WTC11 (cell line): ENCODE results near the gene UBE2J1. TPM values are rescaled to one million over a fixed set of nuclear protein-coding genes. Genes with fewer than 3 reads are reported as not detected.

ENCODE experiments used
- ATAC-seq: fragments of 200-7000 bp; cut with Tn5 transposase; 2 replicates; pipeline ENCODE4 v1.10.0; 2021; ENCODE audit warnings: mild to moderate bottlenecking, moderate library complexity
- CTCF ChIA-PET: fragments of 300-600 bp; sonication (Branson Sonifier 250); formaldehyde crosslinking; loops from one replicate; lab custom pipeline; 2021; ENCODE audit warnings: antibody characterized with exemption; lab: Charles Lee
- POLR2A ChIA-PET: fragments of 350-600 bp; sonication (Branson Sonifier 250); formaldehyde crosslinking; loops from one replicate; lab custom pipeline; 2021; ENCODE audit warnings: antibody characterized with exemption; lab: Charles Lee
- DNase-seq: peaks from one replicate; pipeline ENCODE4 v3.0.0; 2021; ENCODE audit warnings: low spot score
- H3K27ac Mint-ChIP-seq: 2 replicates; pipeline ENCODE4 v1.8.0; 2021; ENCODE audit warnings: mixed read lengths
- H3K27me3 Mint-ChIP-seq: 2 replicates; pipeline ENCODE4 v1.8.0; 2021; ENCODE audit warnings: low read depth, mild to moderate bottlenecking, moderate library complexity, mixed read lengths
- H3K36me3 Mint-ChIP-seq: 2 replicates; pipeline ENCODE4 v1.8.0; 2021; ENCODE audit warnings: mixed read lengths
- H3K4me1 Mint-ChIP-seq: 2 replicates; pipeline ENCODE4 v1.8.0; 2022; ENCODE audit warnings: mixed read lengths
- H3K4me3 Mint-ChIP-seq: 2 replicates; pipeline ENCODE4 v1.8.0; 2021; ENCODE audit warnings: mild to moderate bottlenecking, moderate library complexity, mixed read lengths
- H3K9me3 Mint-ChIP-seq: 2 replicates; pipeline ENCODE4 v1.8.0; 2021; ENCODE audit warnings: mixed read lengths
- ARID4B ChIP-seq: sonication (generic); formaldehyde crosslinking; IDR thresholded peaks from 2 replicates; pipeline ENCODE4 v1.8.0; 2023; ENCODE audit warnings: missing genetic modification reagents, mild to moderate bottlenecking, borderline replicate concordance
- E2F1 ChIP-seq: sonication (generic); formaldehyde crosslinking; IDR thresholded peaks from 2 replicates; pipeline ENCODE4 v1.8.0; 2022; ENCODE audit warnings: mild to moderate bottlenecking, missing genetic modification reagents
- ELF4 ChIP-seq: sonication (generic); formaldehyde crosslinking; IDR thresholded peaks from 2 replicates; pipeline ENCODE4 v1.8.1; 2022; ENCODE audit warnings: low read depth, mild to moderate bottlenecking, moderate library complexity, missing genetic modification reagents
- ERG ChIP-seq: fragments of 250-450 bp; sonication (Bioruptor Pico); IDR thresholded peaks from 2 replicates; pipeline ENCODE4 v1.8.0; 2021; ENCODE audit warnings: mild to moderate bottlenecking
- FOXK1 ChIP-seq: sonication (generic); formaldehyde crosslinking; IDR thresholded peaks from 2 replicates; pipeline ENCODE4 v1.8.0; 2022; ENCODE audit warnings: mild to moderate bottlenecking, moderate library complexity, missing genetic modification reagents
- FOXP1 ChIP-seq: sonication (generic); formaldehyde crosslinking; IDR thresholded peaks from 2 replicates; pipeline ENCODE4 v1.8.0; 2022; ENCODE audit warnings: missing genetic modification reagents, mild to moderate bottlenecking, moderate library complexity, borderline replicate concordance
- HMGXB4 ChIP-seq: sonication (generic); formaldehyde crosslinking; IDR thresholded peaks from 2 replicates; pipeline ENCODE4 v1.8.1; 2023; ENCODE audit warnings: mild to moderate bottlenecking, moderate library complexity, missing genetic modification reagents
- MLX ChIP-seq: sonication (generic); formaldehyde crosslinking; IDR thresholded peaks from 2 replicates; pipeline ENCODE4 v1.8.1; 2023; ENCODE audit warnings: mild to moderate bottlenecking, missing genetic modification reagents, moderate library complexity
- NFE2L1 ChIP-seq: sonication (generic); formaldehyde crosslinking; IDR thresholded peaks from 2 replicates; pipeline ENCODE4 v1.8.1; 2023; ENCODE audit warnings: missing genetic modification reagents
- NR1H2 ChIP-seq: sonication (generic); formaldehyde crosslinking; IDR thresholded peaks from 2 replicates; pipeline ENCODE4 v1.9.0; 2021; ENCODE audit warnings: mild to moderate bottlenecking, moderate library complexity, missing genetic modification reagents
- OVOL2 ChIP-seq: fragments of 250-450 bp; sonication (Bioruptor Pico); IDR thresholded peaks from 2 replicates; pipeline ENCODE4 v1.9.0; 2021; ENCODE audit warnings: mild to moderate bottlenecking, borderline replicate concordance
- RELA ChIP-seq: sonication (generic); formaldehyde crosslinking; IDR thresholded peaks from 2 replicates; pipeline ENCODE4 v1.8.1; 2022; ENCODE audit warnings: missing genetic modification reagents, mild to moderate bottlenecking, borderline replicate concordance
- SMAD3 ChIP-seq: sonication (generic); formaldehyde crosslinking; IDR thresholded peaks from 2 replicates; pipeline ENCODE4 v1.8.0; 2022; ENCODE audit warnings: missing genetic modification reagents, mild to moderate bottlenecking, borderline replicate concordance
- SMAD4 ChIP-seq: sonication (generic); formaldehyde crosslinking; IDR thresholded peaks from 2 replicates; pipeline ENCODE4 v1.8.0; 2022; ENCODE audit warnings: mild to moderate bottlenecking, missing genetic modification reagents
- TCF7 ChIP-seq: sonication (generic); formaldehyde crosslinking; IDR thresholded peaks from 2 replicates; pipeline ENCODE4 v1.8.0; 2022; ENCODE audit warnings: mild to moderate bottlenecking, low read depth, missing genetic modification reagents, moderate library complexity
- TEAD1 ChIP-seq: sonication (generic); formaldehyde crosslinking; IDR thresholded peaks from 2 replicates; pipeline ENCODE4 v1.8.0; 2022; ENCODE audit warnings: mild to moderate bottlenecking, missing genetic modification reagents
- TEAD4 ChIP-seq: sonication (generic); formaldehyde crosslinking; IDR thresholded peaks from 2 replicates; pipeline ENCODE4 v1.8.0; 2022; ENCODE audit warnings: mild to moderate bottlenecking, missing genetic modification reagents
- USF1 ChIP-seq: sonication (generic); formaldehyde crosslinking; IDR thresholded peaks from 2 replicates; pipeline ENCODE4 v1.8.0; 2022; ENCODE audit warnings: mild to moderate bottlenecking, missing genetic modification reagents
- ZNF138 ChIP-seq: sonication (generic); formaldehyde crosslinking; conservative IDR thresholded peaks from 2 replicates; pipeline ENCODE4 v1.8.1; 2022; ENCODE audit warnings: mild to moderate bottlenecking, moderate library complexity, missing genetic modification reagents
- ZNF532 ChIP-seq: fragments of 250-450 bp; sonication (Bioruptor Pico); IDR thresholded peaks from 2 replicates; pipeline ENCODE4 v1.9.0; 2021; ENCODE audit warnings: mild to moderate bottlenecking, borderline replicate concordance
- total RNA-seq: library from RNA; stranded (reverse); gene quantifications from 3 replicates; pipeline ENCODE4 v1.2.3, GENCODE V29; 2021

The UBE2J1 gene
- total RNA-seq, 1 experiment from 2014 or later: 12.3 TPM

GRCh38 chr6:89388846-89389245, 36.3 kb upstream of the UBE2J1 start:
- H3K27me3 Mint-ChIP-seq: no peaks in the 10 kb centered on the region; the same call in 1 of the 2 replicates
- peaks cover 3% of the 10 kb centered on the region for H3K4me1 Mint-ChIP-seq
- TF ChIP-seq RELA (CRISPR knock-in tag) (no peak), ELF4 (CRISPR knock-in tag) (no peak), FOXK1 (CRISPR knock-in tag) (no peak), NR1H2 (CRISPR knock-in tag) (no peak), FOXP1 (CRISPR knock-in tag) (no peak), MLX (CRISPR knock-in tag) (no peak), TEAD1 (no peak)
- no peak overlapping the region for H3K27ac Mint-ChIP-seq
- peaks cover 5% of the 10 kb centered on the region for H3K36me3 Mint-ChIP-seq
- no peak overlapping the region for H3K4me3 Mint-ChIP-seq
- CTCF ChIA-PET: interaction anchor here (1.1 to 2.4 kb wide), 2 partner anchors 17 to 77 kb away, joined by 3 to 8 read pairs; no protein-coding TSS in a partner anchor
- ATAC-seq (no peak), DNase-seq (no peak)
- peaks cover 9% of the 10 kb centered on the region for H3K9me3 Mint-ChIP-seq
- POLR2A ChIA-PET: no interaction called here

- Mint-ChIP-seq H3K4me3 (no peak overlapping the region), H3K9me3 (peaks cover 4% of the 10 kb centered on the region), H3K36me3 (peaks cover 5% of the 10 kb centered on the region), H3K27me3 (no peaks in the 10 kb centered on the region; the same call in 1 of the 2 replicates), H3K4me1 (peaks cover 3% of the 10 kb centered on the region), H3K27ac (no peak overlapping the region)
- ATAC-seq (no peak), DNase-seq (no peak)
- ChIA-PET CTCF (no interaction called here), POLR2A (no interaction called here)
- TF ChIP-seq ZNF532: no peak
- TF ChIP-seq ZNF138 (CRISPR knock-in tag): no peak
- no peak for TF ChIP-seq NFE2L1 (CRISPR knock-in tag)
- TF ChIP-seq FOXK1 (CRISPR knock-in tag): no peak
- TF ChIP-seq SMAD4: no peak
- TF ChIP-seq OVOL2 (CRISPR knock-in tag): no peak
- no peak for TF ChIP-seq TEAD4
- no peak for TF ChIP-seq HMGXB4 (CRISPR knock-in tag)
- no peak for TF ChIP-seq E2F1
- no peak for TF ChIP-seq SMAD3 (CRISPR knock-in tag)
- no peak for TF ChIP-seq USF1 (CRISPR knock-in tag)
- TF ChIP-seq TCF7 (CRISPR knock-in tag): no peak
- TF ChIP-seq ERG: no peak
- no peak for TF ChIP-seq ARID4B (CRISPR knock-in tag)
Observed at GRCh38 chr6:89387516-89388201, 35.1 kb upstream of the UBE2J1 start.
